Activated B cell treated with CpG ODN at 0.5 μM for 24 hours (primary cell): ENCODE measurements around the gene MYDGF. TPM values are rescaled to one million over a fixed set of nuclear protein-coding genes. Genes with fewer than 3 reads are reported as not detected.
A peak's percentile ranks its signal among the peaks of the same experiment; 100 is the strongest.

Source experiments
- ATAC-seq: fragments of 200-7000 bp; cut with Tn5 transposase; one replicate; pipeline ENCODE4 v1.10.0; 2021; ENCODE audit warnings: low read depth, mild to moderate bottlenecking, moderate library complexity
- CTCF ChIA-PET: fragments of 350-600 bp; sonication (Branson Sonifier 250); formaldehyde crosslinking; loops from one replicate; lab custom pipeline; 2021; ENCODE audit warnings: antibody characterized with exemption; lab: Charles Lee
- POLR2A ChIA-PET: fragments of 350-600 bp; sonication (Branson Sonifier 250); formaldehyde crosslinking; loops from one replicate; lab custom pipeline; 2021; ENCODE audit warnings: antibody characterized with exemption; lab: Charles Lee
- DNase-seq: peaks from one replicate; pipeline ENCODE4 v3.0.0; 2022
- H3K27ac Mint-ChIP-seq: one replicate; pipeline ENCODE4 v1.8.0; 2020; ENCODE audit warnings: mixed read lengths
- H3K27me3 Mint-ChIP-seq: one replicate; pipeline ENCODE4 v1.8.0; 2021; ENCODE audit warnings: mixed read lengths
- H3K36me3 Mint-ChIP-seq: one replicate; pipeline ENCODE4 v1.8.0; 2021; ENCODE audit warnings: low read depth, mixed read lengths
- H3K4me1 Mint-ChIP-seq: one replicate; pipeline ENCODE4 v1.8.0; 2021; ENCODE audit warnings: mixed read lengths
- H3K4me3 Mint-ChIP-seq: one replicate; pipeline ENCODE4 v1.8.0; 2020; ENCODE audit warnings: mild to moderate bottlenecking, mixed read lengths
- H3K9me3 Mint-ChIP-seq: one replicate; pipeline ENCODE4 v1.8.0; 2020; ENCODE audit warnings: mixed read lengths
- intact Hi-C: fragments of 100-400 bp; cut with micrococcal nuclease; formaldehyde crosslinking; loops from one replicate; pipeline ENCODE4 v1.15.1; 2024
- total RNA-seq: library from RNA; stranded (reverse); gene quantifications from 2 replicates; pipeline ENCODE4 v1.2.3, GENCODE V29; 2022
- TF ChIP-seq, protein P1 (sequence below): fragments of 200-600 bp; IDR thresholded peaks from one replicate; pipeline ENCODE4 v1.8.0; 2022; ENCODE audit warnings: antibody characterized with exemption, mild to moderate bottlenecking

Gene MYDGF
- total RNA-seq, 1 donor from 2014 or later, result 30.9 TPM

DNA sequence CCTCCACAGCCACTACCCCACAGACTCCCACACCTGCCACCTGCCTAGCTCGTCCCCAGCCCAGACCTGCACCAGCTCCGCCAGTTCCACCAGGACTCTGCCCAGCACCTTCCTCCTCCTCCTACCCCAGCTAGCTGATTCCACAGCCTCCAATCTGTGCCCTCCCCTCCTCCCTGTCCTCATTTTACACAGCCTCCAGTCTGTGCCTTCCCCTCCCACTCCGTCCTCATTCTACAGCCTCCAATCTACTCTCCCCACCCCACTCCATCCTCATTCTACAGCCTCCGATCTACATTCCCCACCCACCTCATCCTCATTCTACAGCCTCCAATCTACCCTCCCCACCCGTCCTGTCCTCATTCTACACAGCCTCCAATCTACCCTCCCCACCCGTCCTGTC, 7.3 kb downstream of the MYDGF start:
- ChIA-PET CTCF (no interaction called here), POLR2A (interaction anchor here (0.5 kb wide), 1 partner anchor 468 kb away, joined by 3 read pairs; no protein-coding TSS in a partner anchor)
- Mint-ChIP-seq H3K27ac (no peak overlapping the region), H3K36me3 (peaks cover 70% of the 10 kb centered on the region), H3K27me3 (no peaks in the 10 kb centered on the region), H3K9me3 (no peaks in the 10 kb centered on the region), H3K4me1 (peaks cover 3% of the 10 kb centered on the region), H3K4me3 (no peak overlapping the region)
- no peak for DNase-seq
- intact Hi-C loops, result no loop called here
- ATAC-seq, result no peak
- TF ChIP-seq, protein P1, sequence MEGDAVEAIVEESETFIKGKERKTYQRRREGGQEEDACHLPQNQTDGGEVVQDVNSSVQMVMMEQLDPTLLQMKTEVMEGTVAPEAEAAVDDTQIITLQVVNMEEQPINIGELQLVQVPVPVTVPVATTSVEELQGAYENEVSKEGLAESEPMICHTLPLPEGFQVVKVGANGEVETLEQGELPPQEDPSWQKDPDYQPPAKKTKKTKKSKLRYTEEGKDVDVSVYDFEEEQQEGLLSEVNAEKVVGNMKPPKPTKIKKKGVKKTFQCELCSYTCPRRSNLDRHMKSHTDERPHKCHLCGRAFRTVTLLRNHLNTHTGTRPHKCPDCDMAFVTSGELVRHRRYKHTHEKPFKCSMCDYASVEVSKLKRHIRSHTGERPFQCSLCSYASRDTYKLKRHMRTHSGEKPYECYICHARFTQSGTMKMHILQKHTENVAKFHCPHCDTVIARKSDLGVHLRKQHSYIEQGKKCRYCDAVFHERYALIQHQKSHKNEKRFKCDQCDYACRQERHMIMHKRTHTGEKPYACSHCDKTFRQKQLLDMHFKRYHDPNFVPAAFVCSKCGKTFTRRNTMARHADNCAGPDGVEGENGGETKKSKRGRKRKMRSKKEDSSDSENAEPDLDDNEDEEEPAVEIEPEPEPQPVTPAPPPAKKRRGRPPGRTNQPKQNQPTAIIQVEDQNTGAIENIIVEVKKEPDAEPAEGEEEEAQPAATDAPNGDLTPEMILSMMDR, result no peak

DNA sequence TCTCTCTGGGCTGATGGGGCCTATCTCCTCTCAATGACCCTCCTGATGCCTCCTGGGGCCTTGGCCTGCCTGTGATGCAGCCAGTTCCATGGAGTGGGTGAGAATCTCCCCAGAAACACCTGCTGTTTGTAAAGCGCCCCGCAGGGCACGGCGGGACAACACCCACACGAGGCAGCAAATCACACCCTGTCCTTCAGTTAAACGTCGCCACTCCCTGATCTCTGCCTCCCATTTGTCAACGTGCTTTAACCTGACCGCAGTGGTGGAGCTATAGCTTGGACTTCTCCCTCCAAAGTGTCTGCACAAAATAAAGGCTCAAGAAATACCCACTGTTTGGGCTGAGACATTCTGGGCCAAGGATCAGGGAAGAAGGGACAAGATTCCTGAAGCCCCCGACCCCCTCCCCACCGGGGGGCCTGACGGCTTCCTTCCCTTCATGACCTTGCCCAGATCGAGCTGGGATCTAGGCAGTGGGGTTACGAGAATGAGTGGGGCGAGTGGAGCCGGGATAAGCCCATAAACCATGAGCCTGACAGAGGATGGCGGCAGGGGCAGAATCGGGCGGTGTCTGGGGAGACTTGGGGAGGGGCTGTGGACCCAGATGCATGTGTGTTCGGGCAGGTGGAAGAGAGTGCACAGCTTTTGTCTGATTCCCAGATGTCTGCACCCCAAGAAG, 8.0 kb downstream of the MYDGF start:
- Mint-ChIP-seq H3K4me3 (no peak overlapping the region), H3K27ac (no peak overlapping the region), H3K36me3 (peaks cover 70% of the 10 kb centered on the region), H3K9me3 (no peaks in the 10 kb centered on the region), H3K27me3 (no peaks in the 10 kb centered on the region), H3K4me1 (peaks cover 2% of the 10 kb centered on the region)
- CTCF ChIA-PET, result no interaction called here
- DNase-seq (no peak), ATAC-seq (no peak)
- intact Hi-C loops, result no loop called here
- POLR2A ChIA-PET, result interaction anchor here (0.9 kb wide), 1 partner anchor 13 kb away, joined by 3 read pairs; no protein-coding TSS in a partner anchor
- TF ChIP-seq, protein P1, result no peak

- TF ChIP-seq, protein P1, result no peak
- POLR2A ChIA-PET, result no interaction called here
- ATAC-seq (no peak), DNase-seq (no peak)
- CTCF ChIA-PET, result no interaction called here
- Mint-ChIP-seq H3K4me1 (no peaks in the 10 kb centered on the region), H3K9me3 (no peaks in the 10 kb centered on the region), H3K27ac (peak overlapping the region; percentile 35), H3K36me3 (peaks cover 68% of the 10 kb centered on the region), H3K4me3 (no peak overlapping the region), H3K27me3 (no peaks in the 10 kb centered on the region)
- intact Hi-C loops, result no loop called here
These were observed 9.1 kb downstream of the MYDGF start for GRCh38 chr19:4660993-4661392.

DNA sequence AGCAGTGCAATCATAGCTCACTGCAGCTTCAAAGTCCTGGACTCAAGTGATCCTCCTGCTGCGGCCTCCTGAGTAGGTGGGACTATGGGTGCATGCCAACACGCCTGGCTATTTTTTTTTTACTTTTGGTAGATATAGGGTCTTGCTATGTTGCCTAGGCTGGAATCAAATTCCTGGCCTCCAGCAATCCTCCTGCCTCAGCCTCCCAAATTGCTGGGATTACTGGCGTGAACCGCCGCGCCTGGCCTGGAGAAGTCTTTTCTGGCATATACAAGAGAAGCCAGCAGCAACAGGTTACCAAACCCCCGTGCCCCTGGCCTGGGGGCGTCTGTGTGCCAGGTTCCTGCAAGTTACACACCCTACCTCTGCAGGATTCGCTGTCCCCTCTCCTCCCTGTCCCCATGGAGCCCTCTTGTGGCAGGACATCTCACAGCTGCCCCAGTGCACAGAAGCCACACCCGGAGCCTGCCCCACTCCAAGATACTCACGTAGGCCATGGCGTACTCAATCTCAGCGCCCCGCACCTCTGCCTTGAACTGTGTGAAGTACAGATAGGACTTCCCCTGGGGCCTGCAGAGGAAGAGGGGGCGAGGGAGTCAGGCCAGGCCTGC, 9.9 kb downstream of the MYDGF start:
- CTCF ChIA-PET, result interaction anchor here (1.2 to 1.6 kb wide), 2 partner anchors 24 to 26 kb away, joined by 3 to 4 read pairs; no protein-coding TSS in a partner anchor
- intact Hi-C loops, result no loop called here
- Mint-ChIP-seq H3K27ac (no peak overlapping the region), H3K4me1 (no peaks in the 10 kb centered on the region), H3K36me3 (peaks cover 67% of the 10 kb centered on the region), H3K27me3 (no peaks in the 10 kb centered on the region), H3K4me3 (no peak overlapping the region), H3K9me3 (no peaks in the 10 kb centered on the region)
- POLR2A ChIA-PET, result interaction anchor here (0.9 kb wide), 1 partner anchor 55 kb away, joined by 5 read pairs; no protein-coding TSS in a partner anchor
- ATAC-seq (no peak), DNase-seq (no peak)
- TF ChIP-seq, protein P1, result no peak

DNA sequence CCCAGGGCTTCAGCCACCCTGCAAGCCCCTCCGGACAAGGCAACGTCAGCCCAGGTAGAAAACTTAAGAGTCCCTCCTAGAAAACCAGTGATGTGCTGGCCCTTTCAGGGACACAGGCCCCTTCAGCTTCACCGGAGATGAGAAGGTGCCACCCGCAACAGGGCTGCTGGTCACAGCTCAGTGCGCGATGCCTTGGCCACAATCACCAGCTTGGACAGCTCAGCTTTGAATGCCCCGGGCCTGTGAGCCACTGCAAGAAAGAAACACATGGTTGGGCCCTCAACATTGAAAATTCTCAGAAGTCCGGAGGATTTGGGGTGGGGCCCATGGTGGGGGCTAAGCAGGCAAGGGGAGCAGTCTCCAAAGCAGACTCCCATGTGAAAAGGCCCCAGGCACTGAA, 12.3 kb downstream of the MYDGF start:
- Mint-ChIP-seq H3K4me1 (peaks cover 8% of the 10 kb centered on the region), H3K9me3 (no peaks in the 10 kb centered on the region), H3K27me3 (no peaks in the 10 kb centered on the region), H3K27ac (no peak overlapping the region), H3K36me3 (peaks cover 72% of the 10 kb centered on the region), H3K4me3 (no peak overlapping the region)
- DNase-seq, result no peak
- intact Hi-C loops, result no loop called here
- CTCF ChIA-PET, result no interaction called here
- TF ChIP-seq, protein P1, result no peak
- POLR2A ChIA-PET, result no interaction called here
- ATAC-seq, result no peak
